NCI-H524 (cell line): Measurements from ENCODE around the gene ZNF559.
"Not testable (repeated sequence)": the region's sequence is repeated elsewhere in the genome, so short reads cannot be mapped to it uniquely, and the experiment has no call there.

Source experiments
- DNase-seq, 2 experiments: peaks; one replicate each; lab custom pipeline; 2025; lab: John Stamatoyannopoulos, UW

ZNF559 gene

DNA sequence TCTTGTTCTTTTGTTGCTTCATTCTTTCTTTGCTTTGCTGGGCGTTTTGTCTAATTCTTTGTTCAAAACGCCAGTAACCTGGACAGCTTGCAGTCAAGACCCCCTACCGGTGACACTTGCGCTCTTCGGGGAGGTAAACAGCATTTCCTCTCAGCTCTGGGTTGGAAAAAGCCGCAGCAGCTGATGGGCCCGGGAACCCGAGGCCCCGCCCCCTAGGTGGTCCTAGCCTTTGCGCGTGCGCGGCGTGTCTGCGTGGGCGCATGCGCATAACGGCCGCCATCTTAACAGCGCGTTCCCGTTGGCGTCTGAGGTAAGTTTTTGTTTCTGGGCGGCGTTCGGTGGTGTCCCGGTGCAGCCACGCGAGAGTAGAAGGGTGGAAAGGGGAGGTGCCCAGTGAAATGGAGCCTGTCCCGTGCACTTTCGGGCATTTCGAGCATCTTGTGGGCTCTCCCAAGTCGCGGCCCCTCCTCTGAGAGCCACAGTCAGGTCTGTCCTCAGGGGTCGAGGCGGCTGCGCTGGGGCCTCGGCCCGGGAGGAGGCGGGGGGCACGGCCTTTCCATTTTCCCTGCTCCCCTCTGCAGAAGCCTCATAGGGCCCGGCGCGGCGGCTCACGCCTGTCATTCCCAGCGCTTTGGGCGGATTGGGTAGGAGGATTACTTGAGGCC, at the start of gene ZNF559:
TSS of gene ZNF559 (plus strand) at position 261 of the 665 bp plus-strand sequence. CDS start 14,371 bp downstream, outside the sequence.
- DNase-seq: peak; percentile 95 to 97

DNA sequence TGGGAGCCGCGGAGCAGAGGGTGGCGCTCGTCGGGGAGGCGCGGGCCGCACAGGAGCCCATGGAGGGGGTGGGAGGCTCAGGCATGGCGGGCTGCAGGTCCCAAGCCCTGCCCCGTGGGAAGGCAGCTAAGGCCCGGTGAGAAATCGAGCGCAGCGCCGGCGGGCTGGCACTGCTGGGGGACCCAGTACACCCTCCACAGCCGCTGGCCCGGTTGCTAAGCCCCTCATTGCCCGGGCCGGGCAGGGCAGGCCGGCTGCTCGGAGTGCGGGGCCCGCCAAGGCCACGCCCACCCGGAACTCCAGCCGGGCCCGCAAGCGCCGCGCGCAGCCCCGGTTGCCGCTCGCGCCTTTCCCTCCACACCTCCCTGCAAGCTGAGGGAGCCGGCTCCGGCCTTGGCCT, 40.5 kb upstream of the ZNF559 start:
- peak in 1 of 2 experiments; percentile 12 for DNase-seq

DNA sequence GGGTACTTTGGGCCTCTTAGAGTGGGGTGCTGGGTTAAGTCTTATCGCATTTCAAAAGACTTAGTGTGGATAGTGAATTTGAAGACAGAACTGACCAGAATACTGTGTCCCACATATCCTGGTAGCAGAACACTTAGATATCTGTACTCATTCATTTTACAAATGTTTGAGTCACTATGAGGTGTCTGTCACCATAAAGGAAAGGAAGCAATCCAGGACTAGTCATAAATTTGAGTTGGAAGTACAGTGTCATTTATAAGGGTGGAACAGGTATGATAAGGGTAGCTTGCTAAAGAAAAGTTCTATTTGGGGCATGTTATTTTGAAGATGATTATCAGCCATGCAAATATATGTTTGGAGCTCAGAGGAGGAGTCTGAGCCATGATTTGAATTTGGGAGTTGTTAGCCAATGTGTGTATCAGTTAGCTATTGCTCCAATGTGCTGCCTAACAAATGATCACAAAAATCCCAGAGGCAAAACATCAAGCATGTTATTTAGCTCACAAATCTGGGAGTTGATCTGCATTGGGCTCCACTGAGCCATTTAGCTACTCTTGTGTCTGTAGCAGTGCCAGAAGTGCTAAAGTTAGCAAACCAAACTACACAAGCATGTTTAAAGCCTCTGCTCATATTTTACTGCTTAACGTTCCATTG, 34.6 kb upstream of the ZNF559 start:
- DNase-seq: no peak

DNA sequence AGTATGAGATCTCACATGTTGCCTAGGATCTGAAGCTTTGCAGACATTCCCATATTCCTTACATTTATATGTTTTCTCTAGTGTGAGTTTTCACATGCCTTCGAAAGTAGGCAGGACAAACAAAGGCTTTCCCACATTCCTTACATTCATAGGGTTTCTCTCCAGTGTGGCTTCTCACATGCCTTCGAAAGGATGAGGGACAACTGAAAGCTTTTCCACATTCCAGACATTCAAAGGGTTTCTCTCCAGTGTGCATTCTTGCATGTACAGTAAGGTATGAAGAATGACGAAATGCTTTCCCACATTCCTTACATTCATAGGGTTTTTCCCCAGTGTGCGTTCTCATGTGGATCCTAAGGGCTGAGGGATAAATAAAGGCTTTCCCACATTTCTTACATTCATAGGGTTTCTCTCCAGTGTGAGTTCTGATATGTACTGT, 28.5 kb upstream of the ZNF559 start:
- DNase-seq: no peak

DNA sequence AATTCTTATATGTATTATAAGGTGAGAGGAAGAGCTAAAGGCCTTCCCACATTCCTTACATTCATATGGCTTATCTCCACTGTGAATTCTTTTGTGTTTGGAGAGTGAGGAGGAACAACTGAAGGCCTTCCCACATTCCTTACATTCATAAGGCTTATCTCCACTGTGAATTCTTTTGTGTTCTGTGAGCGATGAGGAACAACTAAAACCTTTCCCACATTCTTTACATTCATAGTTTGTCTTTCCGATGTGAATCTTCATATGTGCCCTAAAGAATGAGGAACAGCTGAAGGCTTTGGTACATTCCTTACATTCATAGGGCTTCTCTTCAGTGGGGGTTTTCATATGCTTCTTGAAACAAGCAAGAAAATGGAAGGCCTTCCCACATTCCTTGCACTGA, 27.6 kb upstream of the ZNF559 start:
- no peak for DNase-seq

DNA sequence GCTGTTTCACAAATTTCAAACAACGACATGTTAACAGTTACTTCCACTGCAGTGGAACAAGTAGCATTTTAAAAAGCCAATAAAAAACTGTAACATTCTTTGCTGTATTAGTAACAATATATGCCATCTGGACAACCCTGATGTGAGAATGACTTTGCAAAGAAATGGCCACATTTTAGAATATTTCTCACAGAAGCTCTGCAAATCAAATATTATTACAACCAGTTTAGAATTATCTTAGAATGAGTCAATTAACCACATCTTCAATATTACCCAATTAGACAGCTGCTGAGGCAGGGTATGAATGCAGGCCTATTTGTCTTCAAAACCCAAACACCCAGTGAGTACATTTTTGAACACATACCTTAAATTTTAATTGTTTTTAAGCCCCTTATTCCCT, 17.5 kb upstream of the ZNF559 start:
- DNase-seq: no peak

DNA sequence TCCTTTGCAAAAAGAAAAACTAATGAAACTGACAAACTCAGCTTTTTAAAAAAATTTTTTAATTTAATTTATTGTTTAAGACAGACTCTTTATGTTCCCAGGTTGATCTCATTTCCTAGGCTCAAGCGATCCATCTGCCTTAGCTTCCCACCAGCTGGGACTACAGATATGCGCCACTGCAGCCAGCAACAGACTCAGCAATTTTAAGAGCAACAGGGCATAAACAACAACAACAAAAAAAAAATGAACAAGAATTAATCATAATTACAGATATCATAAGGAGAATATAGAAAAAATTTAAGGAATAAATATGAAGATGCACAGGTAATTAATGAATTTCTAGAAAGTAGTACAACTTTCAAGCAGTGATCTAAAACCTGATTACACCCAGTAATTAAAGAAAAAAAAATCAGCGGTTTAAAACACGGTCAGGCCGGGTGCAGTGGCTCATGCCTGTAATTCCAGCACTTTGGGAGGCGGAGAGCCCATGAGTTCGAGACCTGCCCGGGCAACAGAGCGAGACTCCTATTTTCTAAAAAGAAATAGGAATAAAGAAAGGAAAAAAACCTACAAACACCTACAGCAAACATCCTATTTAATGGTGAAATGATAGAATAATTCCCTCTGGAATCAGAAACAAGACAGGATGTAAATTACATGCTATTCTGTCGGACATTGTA, 15.7 kb upstream of the ZNF559 start:
- DNase-seq: no peak

DNA sequence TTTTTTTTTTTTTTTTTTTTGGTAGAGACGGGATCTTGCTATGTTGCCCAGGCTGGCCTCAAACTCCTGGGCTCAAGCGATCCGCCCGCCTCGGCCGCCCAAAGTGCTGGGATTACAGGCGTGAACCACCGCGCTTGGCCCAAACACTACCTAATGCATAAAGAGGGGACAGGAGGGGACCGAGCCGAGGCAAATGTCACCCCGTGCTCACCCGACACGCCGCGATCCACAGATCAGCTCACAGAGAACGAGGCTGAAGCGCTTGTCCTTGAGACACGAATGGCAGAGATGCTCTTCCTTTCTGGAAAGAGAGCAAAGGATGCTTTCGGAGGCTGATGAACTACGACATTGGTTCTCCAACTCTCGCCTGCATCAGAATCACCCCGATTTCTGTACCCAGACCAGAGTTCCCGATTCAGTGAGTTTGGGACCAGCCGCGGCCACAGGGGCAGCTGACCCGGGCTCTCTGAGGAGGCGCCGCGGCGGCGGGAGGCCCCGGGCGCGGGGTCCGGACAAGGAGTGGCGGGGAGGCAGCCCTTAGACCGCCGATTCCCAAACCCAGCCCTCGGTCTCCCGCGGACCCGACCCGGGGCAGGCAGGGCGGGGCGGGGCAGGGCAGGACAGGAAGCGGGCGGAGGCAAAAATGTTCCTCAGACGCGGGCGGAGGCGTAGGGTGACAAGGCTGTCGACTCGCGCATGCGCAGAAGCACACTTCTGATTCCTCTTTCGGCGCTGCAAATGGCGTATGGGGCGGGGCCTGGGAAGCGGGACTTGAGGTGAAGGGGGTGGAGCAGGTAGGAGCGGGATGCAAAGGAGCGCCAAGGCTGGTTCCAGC, 14.6 kb upstream of the ZNF559 start, which contains the start of gene ZNF699:
TSS of gene ZNF699 (minus strand) at position 700 of the 835 bp plus-strand sequence. CDS start 4,719 bp downstream, outside the sequence.
- DNase-seq: peak; percentile 98 to 99

DNA sequence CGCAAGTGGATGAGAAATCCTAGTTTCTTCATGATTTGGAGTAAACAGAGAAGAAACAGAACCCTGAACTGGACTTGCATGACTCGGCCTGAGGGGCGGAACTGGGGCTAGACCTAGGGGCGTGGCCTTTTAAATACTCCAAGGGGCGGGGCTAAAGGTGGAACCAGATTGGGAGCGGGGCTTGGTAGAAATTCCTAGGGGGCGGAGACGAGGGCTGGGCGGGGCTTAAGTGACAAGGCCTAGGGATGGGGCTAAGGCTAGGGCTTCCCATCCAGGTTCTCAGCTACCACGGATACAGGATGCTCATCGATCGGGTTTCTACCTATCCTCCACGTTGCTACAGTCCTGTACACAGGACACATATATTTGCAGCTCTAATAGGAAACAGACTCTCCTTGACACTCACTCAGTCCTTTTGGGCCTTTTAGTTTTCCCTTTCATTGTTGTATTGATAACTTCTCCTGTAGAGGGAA, 14.0 kb upstream of the ZNF559 start:
- peak; percentile 96 to 97 for DNase-seq

DNA sequence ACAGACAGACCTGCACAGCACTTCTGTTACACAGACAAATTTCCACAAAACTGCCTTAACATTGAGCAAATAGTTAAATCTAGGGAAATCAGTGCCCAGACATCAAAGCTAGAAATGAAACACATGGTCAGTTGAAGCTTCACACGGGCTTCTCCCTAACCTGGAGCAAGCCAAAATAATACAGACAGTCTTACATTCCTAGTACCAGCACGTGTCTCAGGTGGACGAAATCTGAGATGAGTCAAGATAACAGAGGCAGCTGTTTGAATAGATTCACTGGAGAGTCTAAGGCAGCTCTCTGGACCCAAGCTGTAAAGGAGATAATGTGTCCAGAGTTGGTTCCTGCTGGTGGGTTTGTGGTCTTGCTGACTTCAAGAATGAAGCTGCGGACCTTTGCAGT, 10.2 kb upstream of the ZNF559 start:
- DNase-seq: no peak

DNA sequence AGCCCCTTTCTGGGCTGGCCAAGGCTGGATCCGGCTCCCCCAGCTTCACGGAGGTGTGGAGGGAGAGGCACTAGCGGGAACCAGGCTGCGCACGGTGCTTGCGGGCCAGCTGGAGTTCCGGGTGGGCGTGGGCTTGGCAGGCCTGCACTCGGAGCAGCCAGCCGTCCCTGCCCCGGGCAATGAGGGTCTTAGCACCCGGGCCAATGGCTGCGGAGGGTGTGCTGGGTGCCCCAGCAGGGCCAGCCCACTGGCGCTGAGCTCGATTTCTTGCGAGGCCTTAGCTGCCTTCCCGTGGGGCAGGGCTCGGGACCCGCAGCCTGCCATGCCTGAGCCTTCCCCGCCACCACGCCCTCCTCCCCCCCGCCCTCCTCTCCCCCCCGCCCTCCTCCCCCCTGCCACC, 2.6 kb upstream of the ZNF559 start:
- DNase-seq: no peak

DNA sequence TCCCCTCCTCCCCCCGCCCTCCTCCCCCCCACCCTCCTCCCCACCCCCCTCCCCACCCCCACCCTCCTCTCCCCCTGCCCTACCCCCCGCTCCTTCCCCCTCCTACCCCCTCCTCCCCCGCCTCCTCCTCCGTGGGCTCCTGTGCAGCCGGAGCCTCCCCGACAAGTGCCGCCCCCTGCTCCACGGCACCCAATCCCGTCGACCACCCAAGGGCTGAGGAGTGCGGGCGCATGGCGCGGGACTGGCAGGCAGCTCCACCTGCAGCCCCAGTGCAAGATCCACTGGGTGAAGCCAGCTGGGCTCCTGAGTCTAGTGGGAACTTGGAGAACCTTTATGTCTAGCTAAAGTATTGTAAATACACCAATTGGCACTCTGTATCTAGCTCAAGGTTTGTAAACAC, 2.2 kb upstream of the ZNF559 start:
- not testable (repeated sequence) for DNase-seq

DNA sequence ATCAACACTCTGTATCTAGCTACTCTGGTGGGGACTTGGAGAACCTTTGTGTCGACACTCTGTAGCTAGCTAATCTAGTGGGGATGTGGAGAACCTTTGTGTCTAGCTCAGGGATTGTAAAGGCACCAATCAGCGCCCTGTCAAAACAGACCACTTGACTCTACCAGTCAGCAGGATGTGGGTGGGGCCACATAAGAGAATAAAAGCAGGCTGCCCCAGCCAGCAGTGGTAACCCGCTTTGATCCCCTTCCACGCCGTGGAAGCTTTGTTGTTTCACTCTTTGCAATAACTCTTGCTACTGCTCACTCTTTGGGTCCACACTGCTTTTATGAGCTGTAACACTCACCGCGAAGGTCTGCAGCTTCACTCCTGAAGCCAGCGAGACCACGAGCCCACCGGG, 1.8 kb upstream of the ZNF559 start:
- DNase-seq: not testable (repeated sequence)

DNA sequence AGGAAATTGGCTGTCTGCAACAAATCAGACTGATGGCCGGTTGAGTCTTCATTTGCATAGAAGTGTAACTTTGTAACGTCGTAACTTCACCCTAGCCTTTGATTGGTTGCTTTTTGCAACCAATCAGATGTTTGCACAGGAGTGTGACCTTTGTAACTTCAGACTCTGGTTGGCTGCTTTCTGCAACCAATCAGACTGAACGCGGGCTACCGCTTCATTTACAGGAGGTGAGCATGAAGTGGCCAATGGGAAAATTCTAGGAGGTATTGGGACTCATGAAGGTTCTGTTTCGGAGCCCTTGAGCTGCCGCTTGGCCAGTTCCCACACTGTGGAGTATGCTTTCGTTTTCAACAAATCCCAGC, 441 bp upstream of the ZNF559 start:
- peak; percentile 66 to 87 for DNase-seq

DNA sequence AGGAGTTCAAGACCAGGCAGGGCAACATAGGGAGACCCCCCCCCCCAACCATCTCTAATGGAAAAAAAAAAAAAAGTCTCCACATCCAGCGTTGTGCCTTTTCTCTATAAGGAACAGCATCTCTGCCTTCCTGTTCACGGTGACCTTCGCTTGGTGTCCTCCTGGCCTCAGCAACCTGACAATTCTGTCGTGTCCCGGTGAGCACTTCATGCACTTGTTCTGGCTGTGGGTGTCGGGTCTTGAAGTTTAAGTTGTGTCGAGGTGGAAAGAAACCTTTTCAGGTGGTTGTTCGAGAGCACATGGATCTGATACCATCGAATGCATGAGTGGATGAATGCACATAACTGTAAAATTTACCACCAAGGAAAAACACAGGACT, 594 bp downstream of the ZNF559 start:
- no peak for DNase-seq

DNA sequence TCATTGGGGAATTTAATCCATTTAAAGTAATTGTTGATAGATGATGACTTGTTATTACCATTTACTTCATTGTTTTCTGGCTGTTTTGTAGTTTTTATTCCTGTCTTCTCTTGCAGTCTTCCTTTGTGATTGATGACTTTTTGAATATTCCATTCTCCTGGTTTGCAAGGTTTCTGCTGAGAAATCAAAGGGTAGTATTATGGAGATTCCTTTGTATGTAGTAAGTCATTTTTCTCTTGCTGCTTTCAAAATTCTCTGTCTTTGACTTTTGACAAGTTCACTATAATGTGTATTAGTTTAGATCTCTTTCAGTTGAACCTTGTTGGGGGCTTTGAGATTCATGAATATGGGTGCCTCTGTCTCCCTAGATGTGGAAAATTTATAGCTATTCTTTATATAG, 6.0 kb downstream of the ZNF559 start:
- no peak for DNase-seq

DNA sequence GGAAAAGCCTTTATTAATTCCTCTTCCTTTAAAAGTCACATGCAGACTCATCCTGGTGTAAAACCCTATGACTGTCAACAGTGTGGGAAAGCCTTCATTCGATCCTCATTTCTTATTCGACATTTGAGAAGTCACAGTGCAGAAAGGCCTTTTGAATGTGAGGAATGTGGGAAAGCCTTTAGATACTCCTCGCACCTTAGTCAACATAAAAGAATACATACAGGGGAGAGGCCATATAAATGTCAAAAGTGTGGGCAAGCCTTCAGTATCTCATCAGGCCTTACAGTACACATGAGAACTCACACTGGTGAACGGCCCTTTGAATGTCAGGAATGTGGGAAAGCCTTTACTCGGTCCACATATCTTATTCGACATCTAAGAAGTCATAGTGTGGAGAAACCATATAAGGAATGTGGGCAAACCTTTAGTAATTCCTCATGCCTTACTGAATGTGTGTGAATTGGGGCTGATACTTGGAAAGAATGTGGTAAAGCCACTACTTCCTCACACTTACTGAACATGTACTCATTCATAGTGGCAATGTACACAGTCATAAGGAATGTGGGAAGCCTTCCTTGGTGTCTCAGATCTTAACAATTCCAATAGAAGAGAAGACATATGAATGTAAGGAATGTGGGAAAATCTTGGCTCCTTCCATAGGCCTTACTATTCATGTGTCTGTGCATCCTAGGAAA, 18.8 kb downstream of the ZNF559 start:
- no peak for DNase-seq

DNA sequence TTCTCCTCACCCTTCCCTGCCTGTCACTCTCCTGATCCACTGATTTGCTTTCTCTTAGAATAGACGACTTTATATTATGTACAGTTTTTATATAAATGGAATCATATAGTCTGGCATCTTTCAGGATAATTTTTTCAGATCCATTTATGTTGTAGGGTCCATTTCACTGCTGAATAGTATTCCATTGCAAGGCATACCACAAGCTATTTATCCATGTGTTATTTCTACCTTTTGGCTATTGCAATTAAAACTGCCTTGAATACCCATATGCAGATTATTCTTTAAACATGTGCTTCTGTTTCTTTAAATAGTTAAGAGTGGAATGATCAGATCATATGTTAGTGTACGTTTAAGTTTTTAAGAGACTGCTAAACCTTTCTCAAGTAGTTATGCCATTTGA, 21.0 kb downstream of the ZNF559 start:
- no peak for DNase-seq

DNA sequence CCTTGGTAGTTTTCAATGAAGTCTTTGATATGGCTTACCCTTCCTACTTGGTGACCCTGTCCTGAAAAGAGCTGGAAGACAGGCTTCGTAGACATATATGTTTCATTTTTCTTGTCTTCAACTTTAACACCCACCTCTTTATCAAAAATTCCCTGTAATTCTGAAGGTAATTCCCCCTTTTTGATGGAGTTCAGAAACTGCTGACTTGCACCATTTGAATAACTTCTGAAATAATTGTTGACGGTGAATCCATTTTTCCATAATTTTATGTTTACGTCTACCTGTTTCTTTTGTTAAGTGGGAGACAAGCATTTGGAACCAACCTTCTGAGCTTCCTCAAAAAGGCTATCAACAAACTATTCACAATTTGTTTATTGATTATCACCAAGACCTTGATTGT, 24.3 kb downstream of the ZNF559 start:
- DNase-seq: no peak

DNA sequence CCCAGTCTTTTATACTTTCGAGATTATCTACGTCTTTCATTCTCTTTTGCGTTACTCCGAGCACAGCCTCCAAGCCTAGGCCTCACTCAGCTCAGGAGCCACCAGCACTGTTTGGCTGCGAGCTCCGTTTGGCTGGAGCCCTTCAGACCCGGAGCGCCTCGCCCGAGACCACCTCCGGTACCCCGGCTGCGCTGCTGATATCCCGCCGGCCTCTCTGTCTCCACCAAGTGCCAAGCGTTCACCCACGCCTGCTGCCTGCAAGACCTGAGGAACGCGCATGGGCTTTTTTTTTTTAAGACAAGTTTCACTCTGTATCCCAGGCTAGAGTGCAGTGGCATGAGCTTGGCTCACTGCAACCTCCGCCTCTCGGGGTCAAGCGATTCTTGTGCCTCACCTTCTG, 24.7 kb downstream of the ZNF559 start:
- no peak for DNase-seq

DNA sequence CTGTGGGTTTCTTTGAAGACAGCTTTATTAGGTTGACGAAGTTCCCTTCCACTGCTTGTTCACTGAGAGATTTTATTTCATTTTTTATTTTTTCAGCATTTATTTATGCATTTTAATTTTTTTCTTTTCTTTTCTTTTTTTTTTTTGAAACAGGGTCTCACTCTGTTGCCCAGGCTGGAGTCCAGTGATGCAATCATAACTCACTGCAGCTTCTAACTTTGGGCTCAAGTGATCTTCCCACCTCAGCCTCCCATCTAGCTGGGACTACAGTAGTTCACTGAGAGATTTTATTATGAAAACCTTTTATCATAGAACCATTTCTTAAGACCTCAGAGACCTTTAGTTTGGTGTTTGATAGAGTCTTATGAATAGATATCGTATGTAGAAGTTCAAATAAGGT, 28.5 kb downstream of the ZNF559 start:
- no peak for DNase-seq

DNA sequence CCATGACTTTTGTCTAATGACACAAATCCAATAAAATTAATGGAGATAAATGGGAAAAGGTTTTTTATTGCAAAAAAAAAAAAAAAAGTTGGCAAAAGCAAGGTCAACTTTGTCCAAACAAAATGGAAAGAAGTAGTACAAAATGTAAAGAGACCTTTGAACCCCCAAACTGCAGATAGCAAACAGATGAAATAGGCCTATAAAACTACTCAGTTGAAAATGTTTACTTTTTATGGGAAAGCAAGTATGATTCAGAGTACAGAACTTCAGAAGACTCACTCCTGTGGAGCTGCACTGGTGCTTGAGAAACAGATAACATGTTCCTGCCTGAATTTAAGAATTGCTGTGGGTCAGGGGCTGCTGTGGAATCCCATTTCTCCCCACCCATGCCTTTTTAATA, 29.0 kb downstream of the ZNF559 start:
- DNase-seq: no peak
